Measurements from ENCODE around the gene UBE2D1. TPM values are rescaled to one million over a fixed set of nuclear protein-coding genes. Genes with fewer than 3 reads are reported as not detected.

UBE2D1 gene
- total and polyA plus RNA-seq, 2 donors (not counting 3 experiments of a cell fraction or from before 2014, with no cell fraction given), result 13.5 to 14.5 TPM

GRCh38 chr10:58307676-58308075, 27.1 kb upstream of the UBE2D1 start:
- H3K36me3 ChIP-seq (ENCODE audit: control insufficient read depth in 2 of 2, extremely low read depth in 1 of 2, insufficient read depth in 2 of 2, low read length in 2 of 2), result no peaks in the 10 kb centered on the region
- CTCF ChIA-PET, result interaction anchor here (0.9 kb wide), 2 partner anchors 8 to 14 kb away, joined by 3 to 4 read pairs; no protein-coding TSS in a partner anchor
- dilution Hi-C loops (cut with MboI; ENCODE audit: extremely low pct_ligation_motif_present, low sequenced_read_pairs), result no loop called here
- H3K4me3 ChIP-seq (replicated peaks in 1 of 3; ENCODE audit: insufficient read depth in 1 of 3, low read depth in 1 of 3, low read length in 3 of 3), result no peak overlapping the region
- TF ChIP-seq MYC (IDR thresholded peaks at IDR 0.05; ENCODE audit: low read depth, low read length) (no peak), FOS (IDR thresholded peaks at IDR 0.05; ENCODE audit: borderline replicate concordance, insufficient read depth, low read length) (no peak), POLR2A (IDR thresholded peaks at IDR 0.05; ENCODE audit: low read depth, low read length) (no peak), JUN (IDR thresholded peaks at IDR 0.05; ENCODE audit: borderline replicate concordance, insufficient read depth, insufficient read length, low read depth) (no peak), GATA2 (IDR thresholded peaks at IDR 0.05; ENCODE audit: insufficient read depth, insufficient read length, low read depth, low read length) (no peak), POLR2AphosphoS5 (IDR thresholded peaks at IDR 0.05; ENCODE audit: insufficient read depth, low read depth, low read length) (no peak), EZH2 (IDR thresholded peaks at IDR 0.05; ENCODE audit: borderline replicate concordance, low read depth, low read length, severe bottlenecking) (no peak)
- TF ChIP-seq, protein P1, sequence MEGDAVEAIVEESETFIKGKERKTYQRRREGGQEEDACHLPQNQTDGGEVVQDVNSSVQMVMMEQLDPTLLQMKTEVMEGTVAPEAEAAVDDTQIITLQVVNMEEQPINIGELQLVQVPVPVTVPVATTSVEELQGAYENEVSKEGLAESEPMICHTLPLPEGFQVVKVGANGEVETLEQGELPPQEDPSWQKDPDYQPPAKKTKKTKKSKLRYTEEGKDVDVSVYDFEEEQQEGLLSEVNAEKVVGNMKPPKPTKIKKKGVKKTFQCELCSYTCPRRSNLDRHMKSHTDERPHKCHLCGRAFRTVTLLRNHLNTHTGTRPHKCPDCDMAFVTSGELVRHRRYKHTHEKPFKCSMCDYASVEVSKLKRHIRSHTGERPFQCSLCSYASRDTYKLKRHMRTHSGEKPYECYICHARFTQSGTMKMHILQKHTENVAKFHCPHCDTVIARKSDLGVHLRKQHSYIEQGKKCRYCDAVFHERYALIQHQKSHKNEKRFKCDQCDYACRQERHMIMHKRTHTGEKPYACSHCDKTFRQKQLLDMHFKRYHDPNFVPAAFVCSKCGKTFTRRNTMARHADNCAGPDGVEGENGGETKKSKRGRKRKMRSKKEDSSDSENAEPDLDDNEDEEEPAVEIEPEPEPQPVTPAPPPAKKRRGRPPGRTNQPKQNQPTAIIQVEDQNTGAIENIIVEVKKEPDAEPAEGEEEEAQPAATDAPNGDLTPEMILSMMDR (IDR thresholded peaks at IDR 0.05; ENCODE audit: extremely low read depth in 1 of 2, insufficient read depth in 1 of 2, low read depth in 1 of 2, low read length in 2 of 2), result no peak
- TF ChIP-seq, protein P2, sequence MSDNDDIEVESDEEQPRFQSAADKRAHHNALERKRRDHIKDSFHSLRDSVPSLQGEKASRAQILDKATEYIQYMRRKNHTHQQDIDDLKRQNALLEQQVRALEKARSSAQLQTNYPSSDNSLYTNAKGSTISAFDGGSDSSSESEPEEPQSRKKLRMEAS (IDR thresholded peaks at IDR 0.05; ENCODE audit: insufficient read depth, insufficient read length), result no peak
- POLR2A ChIA-PET, result no interaction called here
- DNase-seq (ENCODE audit: low read depth, low spot score), result no peak
- peaks cover 5 to 16% of the 10 kb centered on the region in 2 experiments for H3K27me3 ChIP-seq (ENCODE audit: control insufficient read depth in 2 of 2, insufficient read depth in 2 of 2, low read length in 2 of 2)
- no peak for FAIRE-seq
- no peak overlapping the region for H3K9ac ChIP-seq (replicated peaks; ENCODE audit: extremely low read depth, insufficient read depth, low read length)
- H3K4me1 ChIP-seq (ENCODE audit: control insufficient read depth, extremely low read depth, insufficient read depth, low read length), result no peaks in the 10 kb centered on the region
- intact Hi-C loops (cut with micrococcal nuclease), result loop anchor here (10.0 kb wide), 1 partner anchor 207 kb away; the partner anchor contains the start of gene BICC1
- no peaks in the 10 kb centered on the region for H3K79me2 ChIP-seq (ENCODE audit: control insufficient read depth, insufficient read depth, low read length)
- no peak overlapping the region for H3K4me2 ChIP-seq (ENCODE audit: insufficient read depth, low read length)
- H3K9me3 ChIP-seq (replicated peaks; ENCODE audit: control insufficient read depth, insufficient read depth, low read length), result no peaks in the 10 kb centered on the region
- BruUV-seq (replicated peaks), result no TSS peak
- no peak overlapping the region for H3K27ac ChIP-seq (ENCODE audit: insufficient read depth, low read depth, low read length)
- no peaks in the 10 kb centered on the region for H3K9me1 ChIP-seq (replicated peaks; ENCODE audit: control insufficient read depth, extremely low read depth, insufficient read depth, low read length)
- no peaks in the 10 kb centered on the region for H4K20me1 ChIP-seq (replicated peaks; ENCODE audit: control insufficient read depth, extremely low read depth, insufficient read depth, low read length)
- no peak overlapping the region for H2AFZ ChIP-seq (ENCODE audit: low read depth, low read length)
